Left kidney (tissue), 2 donors: ENCODE measurements around the gene RRAD. TPM values are rescaled to one million over a fixed set of nuclear protein-coding genes. Genes with fewer than 3 reads are reported as not detected.
A peak's percentile ranks its signal among the peaks of the same experiment; 100 is the strongest.

ENCODE experiments used
- DNase-seq: peaks from one replicate; pipeline ENCODE4 v3.0.0-alpha.2; 2013
- polyA plus RNA-seq: library from polyadenylated mRNA; unstranded; fragments of 120-200 nt; gene quantifications from one replicate; pipeline ENCODE4 v1.2.1, GENCODE V29; 2013; ENCODE audit not compliant: insufficient read length

The RRAD gene
- polyA plus RNA-seq, 1 donor, result 3.7 TPM

DNA sequence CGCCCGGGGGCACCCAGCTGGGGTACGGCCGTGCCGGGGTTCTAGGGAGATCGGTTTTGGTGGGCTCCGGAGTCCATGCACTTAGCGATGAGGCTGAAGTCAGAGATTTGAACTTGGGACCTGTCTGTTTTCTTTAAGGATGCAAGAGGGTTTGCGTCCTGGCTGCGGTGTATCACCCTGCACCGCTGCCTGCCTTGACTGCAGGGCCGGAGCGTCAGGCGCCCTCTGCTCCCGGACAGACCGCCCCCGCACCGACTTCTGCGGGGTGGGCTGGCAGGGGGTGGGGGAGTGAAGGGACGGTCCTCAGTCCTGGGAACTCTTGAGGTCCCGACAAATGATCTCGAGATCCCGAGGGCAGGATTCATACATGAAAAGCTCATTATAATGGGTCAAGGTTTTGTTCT, 44.3 kb downstream of the RRAD start:
- no peak for DNase-seq

GRCh38 chr16:66880288-66881013, 44.9 kb downstream of the RRAD start, which contains the start of gene PDP2:
PDP2 (plus strand) TSS chr16:66880515; CDS start chr16:66884285, 3,770 bp downstream.
- DNase-seq, result peak; percentile 95

DNA sequence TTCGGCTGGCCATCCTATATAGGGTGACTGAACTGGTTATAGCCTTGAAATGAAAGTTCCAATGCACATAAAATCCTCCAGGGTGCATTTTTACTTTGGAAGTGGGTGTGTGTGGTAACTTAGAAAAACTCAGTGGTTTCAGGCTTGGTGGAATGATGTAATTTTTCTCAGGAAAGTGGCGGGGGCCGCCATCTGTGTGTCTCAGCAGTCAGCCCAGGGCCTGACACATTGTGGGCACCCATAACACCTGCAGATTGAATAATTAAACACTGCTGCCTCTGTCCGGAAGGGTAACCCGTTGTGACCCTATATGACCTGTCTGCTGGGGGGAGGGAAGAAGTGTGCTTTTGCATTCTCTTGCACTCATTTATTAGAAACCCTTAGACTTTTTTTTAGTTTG, 47.3 kb downstream of the RRAD start:
- no peak for DNase-seq

DNA sequence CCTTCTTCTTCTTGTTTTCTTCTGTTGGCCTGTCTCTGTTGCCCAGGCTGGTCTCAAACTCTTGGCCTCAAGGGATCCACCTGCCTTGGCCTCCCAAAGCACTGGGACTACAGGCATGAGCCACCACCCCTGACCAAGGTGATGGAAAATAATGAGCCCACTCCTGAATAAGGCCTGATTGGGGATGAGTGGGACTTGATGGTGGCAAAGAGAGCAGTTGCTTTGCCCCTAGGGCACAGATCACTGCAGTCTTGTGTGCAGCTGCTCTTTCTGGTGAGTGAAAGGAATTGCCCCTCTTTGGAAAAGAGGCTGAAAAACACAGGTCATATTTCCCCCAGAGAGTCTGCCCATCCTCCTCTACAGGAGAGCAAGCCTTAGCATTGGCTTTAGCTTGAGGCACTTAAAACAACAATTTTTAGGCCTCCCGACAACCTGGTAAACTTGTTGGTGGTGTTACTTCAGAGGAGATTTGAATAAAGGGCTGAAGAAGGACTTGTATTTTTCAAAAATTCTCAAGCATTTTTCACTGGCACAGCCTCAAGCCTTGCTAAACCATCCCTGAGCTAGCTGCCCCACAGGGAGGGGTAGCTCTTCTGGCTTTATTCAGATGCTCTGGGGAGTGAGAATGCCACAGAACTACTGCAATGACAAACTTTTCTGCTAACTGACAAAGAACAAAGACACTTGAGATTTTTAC, 51.1 kb downstream of the RRAD start:
- no peak for DNase-seq

DNA sequence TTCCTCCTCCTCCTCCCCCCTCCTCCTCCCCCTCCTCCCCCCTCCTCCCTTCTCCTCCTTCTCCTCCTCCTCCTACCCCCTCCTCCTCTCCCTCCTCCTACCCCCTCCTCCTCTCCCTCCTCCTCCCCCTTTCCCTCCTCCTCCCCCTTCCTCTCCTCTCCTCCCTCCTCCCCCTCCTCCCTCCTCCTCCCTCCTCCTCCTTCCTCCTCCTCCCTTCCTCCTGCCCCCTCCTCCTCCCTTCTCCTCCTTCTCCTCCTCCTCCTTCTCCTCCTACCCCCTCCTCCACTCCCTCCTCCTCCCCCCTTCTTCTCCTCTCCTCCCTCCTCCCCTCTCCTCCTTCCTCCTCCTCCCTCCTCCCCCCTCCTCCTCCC, 51.7 kb downstream of the RRAD start:
- DNase-seq, result no peak

- DNase-seq, result peak; percentile 75
Measured at GRCh38 chr16:66872943-66873684, 52.2 kb downstream of the RRAD start.

DNA sequence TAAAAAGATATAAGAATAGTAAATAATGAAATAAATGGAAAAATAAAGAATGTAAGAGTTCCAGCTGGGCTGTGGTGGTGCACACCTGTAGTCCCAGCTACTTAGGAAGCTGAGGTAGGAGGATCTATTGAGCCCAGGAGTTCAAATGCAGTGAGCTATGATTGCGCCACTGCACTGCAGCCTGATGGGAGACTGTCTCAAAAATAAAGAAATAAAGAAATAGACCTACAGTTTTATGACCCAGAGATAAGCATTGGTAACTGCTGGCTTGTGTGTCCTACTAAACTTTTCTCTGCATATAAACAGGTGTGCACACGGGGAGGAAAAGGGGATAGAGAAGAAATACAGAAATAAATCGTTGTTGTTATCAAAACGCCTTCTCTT, 52.8 kb downstream of the RRAD start:
- DNase-seq, result no peak

DNA sequence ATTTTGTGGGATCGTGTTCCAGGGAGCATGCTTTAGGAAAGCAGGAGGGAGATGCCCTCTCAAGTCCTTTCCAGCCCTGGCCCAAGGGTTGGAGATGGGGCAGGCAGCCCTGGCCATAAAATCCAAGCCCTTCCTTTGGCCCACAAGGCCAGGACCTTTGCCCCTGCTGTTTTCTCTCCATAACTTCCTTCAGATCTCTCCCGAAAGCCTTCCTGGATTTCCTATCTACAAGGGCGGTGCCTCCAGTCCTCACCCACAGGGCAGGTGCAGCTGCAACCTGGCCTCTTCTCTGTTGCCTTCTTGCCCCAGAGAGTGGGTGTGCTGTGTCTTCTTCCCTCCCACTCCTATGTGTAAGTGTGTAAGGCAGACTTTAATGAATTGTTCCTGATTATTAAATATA, 53.5 kb downstream of the RRAD start:
- DNase-seq, result no peak

Other genes with a start within 250 kb of the RRAD start
- gene CMTM4, start 228.8 kb downstream of the RRAD start, polyA plus RNA-seq, result 71.6 TPM
- 174 TPM for gene DYNC1LI2, start 173.9 kb downstream of the RRAD start, polyA plus RNA-seq
- gene TERB1, start 124.0 kb downstream of the RRAD start, polyA plus RNA-seq, result 0.12 TPM
- gene NAE1, start 94.6 kb downstream of the RRAD start, polyA plus RNA-seq, result 115 TPM
- 0.65 TPM for gene CA7, start 81.1 kb downstream of the RRAD start, polyA plus RNA-seq
- 15.0 TPM for gene PDP2, start 45.0 kb downstream of the RRAD start, polyA plus RNA-seq
- gene CDH16, start 6.7 kb downstream of the RRAD start, polyA plus RNA-seq, result 221 TPM
- gene CIAO2B, start 8.9 kb upstream of the RRAD start, polyA plus RNA-seq, result 78.3 TPM
- 41.1 TPM for gene CES2, start 10.0 kb upstream of the RRAD start, polyA plus RNA-seq
- gene CES3, start 35.7 kb upstream of the RRAD start, polyA plus RNA-seq, result 4.1 TPM
- 12.4 TPM for gene CES4A, start 63.1 kb upstream of the RRAD start, polyA plus RNA-seq
- 83.8 TPM for gene CBFB, start 103.6 kb upstream of the RRAD start, polyA plus RNA-seq
- 29.3 TPM for gene PHAF1, start 184.4 kb upstream of the RRAD start, polyA plus RNA-seq
- 6.8 TPM for gene B3GNT9, start 225.5 kb upstream of the RRAD start, polyA plus RNA-seq
- 3.2 TPM for gene TRADD, start 234.4 kb upstream of the RRAD start, polyA plus RNA-seq
- gene FBXL8, start 234.4 kb upstream of the RRAD start, polyA plus RNA-seq, result 2.0 TPM
- 1.5 TPM for gene HSF4, start 239.2 kb upstream of the RRAD start, polyA plus RNA-seq
- 6.4 TPM for gene NOL3, start 245.0 kb upstream of the RRAD start, polyA plus RNA-seq